NCI-H2081 (cell line): ENCODE results near the gene TTC7B.
A peak's percentile ranks its signal among the peaks of the same experiment; 100 is the strongest.
"Not testable (repeated sequence)": the region's sequence is repeated elsewhere in the genome, so short reads cannot be mapped to it uniquely, and the experiment has no call there.

Source experiments
- DNase-seq, 2 experiments: peaks; one replicate each; lab custom pipeline; 2025; lab: John Stamatoyannopoulos, UW

The TTC7B gene

GRCh38 chr14:90830931-90831701 is 14.9 kb upstream of the TTC7B start:
- DNase-seq = no peak

- no peak for DNase-seq
Measured at GRCh38 chr14:90829677-90830076, 13.4 kb upstream of the TTC7B start.

GRCh38 chr14:90828642-90829487 is 12.6 kb upstream of the TTC7B start:
- no peak for DNase-seq

GRCh38 chr14:90827919-90828610 is 11.8 kb upstream of the TTC7B start:
- DNase-seq = peak; percentile 95 to 97

- DNase-seq = not testable (repeated sequence)
Measured at GRCh38 chr14:90823542-90823941, 7.3 kb upstream of the TTC7B start.

- DNase-seq = peak in 1 of 2 experiments; percentile 20
Measured at GRCh38 chr14:90820958-90821357, 4.7 kb upstream of the TTC7B start.

- DNase-seq = peak in 1 of 2 experiments; percentile 12
Measured at GRCh38 chr14:90819734-90820393, 3.6 kb upstream of the TTC7B start.

GRCh38 chr14:90818715-90819114 is 2.5 kb upstream of the TTC7B start:
- no peak for DNase-seq

- DNase-seq = no peak
Measured at GRCh38 chr14:90816681-90817436, 629 bp upstream of the TTC7B start.

GRCh38 chr14:90815572-90815821 is 733 bp downstream of the TTC7B start:
- no peak for DNase-seq

GRCh38 chr14:90814806-90815571 is 1.2 kb downstream of the TTC7B start:
- DNase-seq = peak; percentile 13 to 27

- DNase-seq = no peak
Measured at GRCh38 chr14:90813442-90813841, 2.8 kb downstream of the TTC7B start.

GRCh38 chr14:90812109-90812508 is 4.1 kb downstream of the TTC7B start:
- DNase-seq = no peak

- DNase-seq = no peak
Measured at GRCh38 chr14:90811641-90812040, 4.6 kb downstream of the TTC7B start.

- no peak for DNase-seq
Measured at GRCh38 chr14:90810806-90811205, 5.4 kb downstream of the TTC7B start.

GRCh38 chr14:90809530-90810312 is 6.5 kb downstream of the TTC7B start:
- DNase-seq = no peak

- no peak for DNase-seq
Measured at GRCh38 chr14:90808759-90809529, 7.3 kb downstream of the TTC7B start.

- no peak for DNase-seq
Measured at GRCh38 chr14:90807060-90807459, 9.2 kb downstream of the TTC7B start.
